IPS DF 4.7 (cell line): ENCODE data around the gene TMCC1.
"Not testable (repeated sequence)": the region's sequence is repeated elsewhere in the genome, so short reads cannot be mapped to it uniquely, and the experiment has no call there.

ENCODE experiments used
- DNase-seq: peaks from one replicate; pipeline ENCODE4 v3.0.0-alpha.2; 2013; ENCODE audit warnings: low spot score; ENCODE audit errors: extremely low read depth

TMCC1 gene

DNA sequence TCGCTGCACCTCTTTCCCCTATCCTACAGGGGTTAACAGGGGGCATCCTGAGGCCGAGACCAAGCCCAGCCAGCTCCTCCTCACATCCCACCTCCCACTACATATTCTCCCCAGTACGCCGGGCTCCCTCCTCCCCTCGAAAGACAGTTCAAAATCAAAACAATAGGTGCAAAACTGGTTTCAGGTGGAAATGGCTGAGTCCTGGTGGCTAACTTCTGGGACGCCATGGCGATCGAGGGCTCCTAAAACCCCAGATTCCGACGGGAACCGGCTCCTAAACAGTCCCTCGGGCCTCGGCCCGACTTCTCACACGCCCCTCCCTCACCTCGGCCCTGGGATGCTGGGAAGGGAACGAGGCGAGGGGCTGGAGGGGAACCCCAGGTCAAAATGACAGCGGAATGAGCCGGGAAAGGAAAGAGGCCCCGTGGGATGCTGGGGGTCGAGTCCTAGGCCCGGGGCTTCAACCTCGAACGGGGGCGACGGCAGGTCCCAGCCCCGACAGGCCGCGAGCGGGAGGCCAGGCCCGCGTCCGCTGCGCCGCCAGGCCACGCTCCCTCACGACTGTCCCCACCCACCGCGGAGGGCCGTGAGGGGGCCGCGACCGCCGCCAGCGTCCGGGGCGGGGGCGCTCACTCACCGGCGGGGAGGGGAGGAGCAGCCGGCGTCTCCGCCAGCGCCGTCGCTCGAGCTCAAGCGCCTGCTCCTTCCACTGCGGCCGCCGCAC is 492 bp downstream of the TMCC1 start:
- DNase-seq: no peak

DNA sequence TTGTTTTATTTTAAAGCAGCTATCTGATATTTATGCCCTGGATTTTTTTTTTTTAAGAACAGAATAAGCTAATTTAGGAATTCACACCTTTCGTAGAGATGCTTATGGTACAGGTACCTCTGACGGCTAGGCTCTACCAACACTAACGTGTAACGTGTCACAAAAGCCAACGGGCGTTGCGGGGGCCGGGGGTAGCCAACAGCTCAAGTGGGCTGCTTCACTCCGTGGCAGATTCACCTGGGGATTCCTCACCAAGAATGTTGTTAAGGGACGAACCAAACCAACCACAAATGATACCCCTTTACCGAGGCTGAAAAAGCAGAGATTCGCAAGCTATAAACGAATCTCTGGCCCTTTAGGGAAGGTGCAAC is 1.0 kb downstream of the TMCC1 start:
- DNase-seq: no peak

DNA sequence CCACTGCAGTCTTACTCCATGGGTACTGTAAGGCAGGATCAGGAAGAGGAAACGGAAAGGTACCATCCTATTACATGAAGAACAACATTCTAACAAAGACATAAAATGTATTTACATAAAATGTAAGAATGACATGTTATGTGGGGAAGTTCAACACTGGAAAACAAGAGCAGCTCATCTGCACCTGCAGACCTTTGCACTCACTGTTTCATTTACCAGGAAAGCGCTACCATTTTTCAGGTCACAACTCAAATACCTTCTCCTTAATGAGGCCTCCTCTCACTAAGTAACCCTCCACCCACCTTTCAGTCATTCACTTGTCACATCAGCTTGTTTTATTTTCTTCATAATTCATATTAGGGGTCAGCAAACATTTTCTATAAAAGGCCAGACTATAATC is 2.6 kb downstream of the TMCC1 start:
- no peak for DNase-seq

DNA sequence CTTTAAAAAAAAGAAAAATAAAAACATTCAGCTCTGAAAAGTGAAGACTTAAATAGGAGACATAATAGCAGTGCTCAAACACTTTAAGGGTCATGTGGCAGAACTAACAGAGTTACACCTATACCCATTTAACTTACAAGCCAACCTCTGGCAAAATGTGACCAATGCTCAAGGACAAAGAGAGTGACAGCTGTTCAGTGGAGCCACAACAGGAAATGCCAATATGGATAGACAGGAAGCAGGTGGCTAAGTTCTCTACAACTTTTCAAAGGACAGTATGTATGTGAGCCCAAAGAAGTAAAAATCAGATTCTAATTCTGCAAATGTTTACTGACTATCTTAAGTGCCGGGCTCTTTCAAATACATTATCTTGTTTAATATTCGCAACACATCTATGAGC is 3.4 kb downstream of the TMCC1 start:
- no peak for DNase-seq

DNA sequence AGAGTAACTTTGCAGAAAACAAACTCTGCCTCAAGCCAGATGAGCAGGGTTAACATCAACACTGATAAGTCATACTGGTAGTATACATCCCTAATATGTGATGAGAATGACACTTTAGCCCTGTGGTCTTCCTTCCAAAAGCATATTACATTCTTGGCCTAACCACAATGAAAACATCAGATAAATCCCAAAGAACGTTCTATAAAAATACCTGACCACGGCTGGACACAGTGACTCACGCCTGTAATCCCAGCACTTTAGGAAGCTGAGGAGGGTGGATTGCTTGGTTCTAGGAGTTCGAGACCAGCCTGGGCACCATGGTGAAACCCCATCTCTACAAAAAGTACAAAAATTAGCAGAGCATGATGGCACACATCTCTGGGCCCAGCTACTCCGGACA is 4.7 kb downstream of the TMCC1 start:
- DNase-seq: no peak

DNA sequence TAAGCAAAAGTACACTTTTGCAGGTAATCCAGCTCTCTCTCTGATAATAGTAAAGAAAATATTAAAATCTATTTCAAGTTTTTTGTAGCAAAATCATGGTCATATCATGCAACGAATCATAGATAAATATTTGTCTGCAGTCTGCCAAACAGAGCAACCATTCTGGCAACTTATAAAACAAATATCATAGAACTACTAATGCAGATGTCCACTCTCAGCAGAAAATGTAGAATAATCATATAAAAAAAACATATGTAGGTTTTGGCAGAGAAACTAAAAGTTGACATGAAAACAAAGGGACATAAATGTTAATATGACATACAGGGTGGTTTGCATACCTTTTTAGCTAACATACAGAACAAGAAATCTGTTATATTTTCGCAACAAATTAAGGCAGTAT is 12.2 kb downstream of the TMCC1 start:
- no peak for DNase-seq

DNA sequence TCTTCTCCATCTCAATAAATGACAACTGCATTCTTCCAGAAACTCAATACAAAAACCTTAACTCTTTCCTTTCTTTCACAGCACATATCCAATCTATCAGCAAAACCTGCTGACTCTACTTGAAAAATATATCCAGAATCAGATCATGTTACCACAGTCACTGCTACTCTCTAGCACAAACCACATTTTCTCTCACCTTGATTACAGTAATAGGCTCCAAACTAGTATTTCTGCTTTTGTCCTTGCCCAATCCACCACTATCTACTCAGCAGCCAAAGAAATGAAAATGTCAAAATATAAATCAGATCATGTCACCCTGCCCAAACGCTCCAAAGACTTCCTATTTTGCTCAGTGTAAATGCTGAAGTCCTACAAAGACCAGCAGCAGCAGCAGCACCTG is 15.2 kb downstream of the TMCC1 start:
- no peak for DNase-seq

DNA sequence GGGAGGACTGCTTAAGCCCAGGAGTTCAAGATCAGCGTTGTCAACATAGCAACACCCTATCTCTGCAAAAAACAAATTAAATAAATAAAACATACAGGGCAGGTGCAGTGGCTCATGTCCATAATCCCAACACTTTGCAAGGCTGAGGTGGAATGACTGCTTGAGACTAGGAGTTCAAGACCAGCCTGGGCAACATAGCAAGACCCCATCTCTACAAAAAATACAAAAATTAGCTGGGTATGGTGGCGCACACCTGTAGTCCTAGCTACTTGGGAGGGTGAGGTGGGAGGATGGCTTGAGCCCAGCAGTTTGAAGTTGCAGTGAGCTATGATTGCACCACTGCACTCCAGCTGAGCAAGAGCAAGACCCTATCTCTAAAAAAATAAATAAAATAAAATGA is 19.0 kb downstream of the TMCC1 start:
- not testable (repeated sequence) for DNase-seq

DNA sequence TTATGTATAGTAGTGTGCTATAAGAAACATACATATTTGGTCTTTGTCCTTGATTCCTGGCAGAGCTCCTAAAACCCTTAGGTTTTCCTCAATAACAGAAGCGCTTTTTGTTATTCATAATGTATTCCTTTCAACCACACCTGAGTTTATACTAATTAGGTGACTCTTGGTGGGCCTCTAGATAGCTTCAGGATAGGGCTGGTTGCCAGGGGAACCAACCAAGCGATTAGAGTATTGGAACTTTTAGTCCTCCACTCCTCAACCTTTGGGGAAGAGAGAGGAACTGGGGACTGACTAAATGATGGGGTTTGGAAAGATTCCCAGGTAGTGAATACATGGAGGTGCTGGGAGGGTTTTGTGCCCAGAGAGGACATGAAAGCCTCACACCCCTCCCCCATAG is 24.6 kb downstream of the TMCC1 start:
- no peak for DNase-seq

DNA sequence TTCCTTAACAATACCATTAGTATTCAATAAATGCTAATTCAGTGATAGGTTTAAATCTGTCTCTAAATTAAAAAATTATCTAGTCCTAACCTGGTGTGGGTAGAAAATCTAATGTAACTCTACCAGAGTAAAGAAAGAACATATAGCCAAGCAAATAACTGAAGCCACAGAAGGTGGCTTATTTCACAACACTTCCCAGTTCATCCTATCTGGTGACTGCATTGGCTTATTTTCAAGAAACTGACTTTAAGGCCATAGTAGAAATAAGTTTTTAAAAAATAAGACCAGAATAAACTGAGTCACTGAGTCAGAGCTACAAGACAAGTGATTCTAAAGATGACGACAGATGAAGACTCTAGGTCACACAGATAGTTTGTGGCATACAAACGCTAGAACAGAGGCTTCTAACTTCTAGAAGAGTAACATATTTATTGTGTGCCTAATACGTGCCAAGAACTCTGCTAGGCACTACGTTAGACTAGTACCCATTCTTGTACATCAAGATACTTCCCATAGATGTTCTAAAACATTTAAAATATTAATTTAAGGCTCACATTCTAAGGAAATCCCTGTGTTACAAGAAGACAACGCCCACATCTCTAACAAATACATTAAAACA is 25.9 kb downstream of the TMCC1 start:
- no peak for DNase-seq

DNA sequence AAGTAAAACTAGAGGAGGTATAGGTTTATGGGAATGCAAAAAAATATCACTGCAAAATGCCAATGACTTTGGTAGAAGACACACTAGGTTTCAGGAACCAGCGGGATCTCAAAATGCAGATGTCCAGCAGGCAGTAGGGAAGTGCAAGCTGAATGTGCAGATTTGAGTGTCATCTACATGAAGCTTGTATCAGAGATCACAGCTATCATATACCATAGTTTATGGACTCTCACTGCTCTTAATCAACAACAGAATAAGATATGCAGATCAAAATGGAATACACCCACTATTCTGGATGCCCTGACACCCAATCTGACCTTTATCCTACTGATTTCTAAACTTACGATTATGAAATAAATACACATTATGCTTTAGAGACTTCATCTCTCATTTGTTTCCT is 27.7 kb downstream of the TMCC1 start:
- no peak for DNase-seq

DNA sequence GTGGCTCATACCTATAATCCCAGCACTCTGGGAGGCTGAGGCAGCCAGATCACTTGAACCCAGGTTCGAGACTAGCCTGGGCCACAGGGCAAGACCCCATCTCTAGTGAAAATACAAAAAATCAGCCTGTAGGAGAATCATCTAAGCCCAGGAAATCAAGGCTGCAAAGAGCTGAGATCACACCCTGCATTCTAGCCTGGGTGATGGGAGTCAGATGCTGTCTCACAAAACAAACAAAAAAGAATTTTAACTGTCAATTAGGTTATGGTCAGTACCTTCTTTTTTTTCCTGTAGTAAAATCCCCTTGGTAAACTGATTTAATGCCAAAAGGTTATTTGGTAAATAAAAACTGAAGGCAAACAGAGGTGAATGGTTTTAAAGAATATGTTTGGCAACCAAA is 29.0 kb downstream of the TMCC1 start:
- no peak for DNase-seq

DNA sequence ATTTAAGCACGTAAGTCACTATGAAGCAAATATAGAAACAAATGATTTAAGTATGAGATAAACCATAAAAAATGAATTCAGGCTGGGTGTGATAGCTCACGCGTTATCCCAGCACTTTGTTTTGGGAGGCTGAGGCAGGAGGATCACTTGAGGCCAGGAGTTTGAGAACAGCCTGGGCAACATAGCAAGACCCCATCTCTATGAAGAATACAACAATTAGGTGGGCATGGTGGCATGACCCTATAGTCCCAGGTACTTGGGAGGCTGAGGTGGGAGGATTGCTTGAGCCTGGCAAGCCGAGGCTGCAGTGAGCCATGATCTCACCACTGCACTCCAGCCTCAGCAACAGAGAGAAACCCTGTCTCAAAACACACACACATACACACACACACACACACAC is 34.2 kb downstream of the TMCC1 start:
- DNase-seq: no peak

DNA sequence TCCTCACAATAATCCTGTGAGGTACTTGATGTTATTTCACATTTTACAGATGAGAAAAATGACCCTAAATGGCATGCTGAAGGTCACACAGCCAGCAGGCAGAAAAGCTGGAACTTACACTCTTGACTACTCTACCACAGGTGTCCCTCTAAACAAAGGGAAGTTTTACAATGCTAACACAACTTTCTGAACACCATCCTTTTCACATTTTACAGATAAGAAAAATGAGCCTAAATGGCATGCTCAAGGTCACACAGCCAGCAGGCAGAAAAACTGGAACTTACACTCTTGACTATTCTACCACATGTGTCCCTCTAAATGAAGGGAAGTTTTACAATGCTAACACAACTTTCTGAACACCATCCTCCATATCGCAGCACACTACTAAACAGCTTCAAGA is 35.6 kb downstream of the TMCC1 start:
- DNase-seq: no peak

DNA sequence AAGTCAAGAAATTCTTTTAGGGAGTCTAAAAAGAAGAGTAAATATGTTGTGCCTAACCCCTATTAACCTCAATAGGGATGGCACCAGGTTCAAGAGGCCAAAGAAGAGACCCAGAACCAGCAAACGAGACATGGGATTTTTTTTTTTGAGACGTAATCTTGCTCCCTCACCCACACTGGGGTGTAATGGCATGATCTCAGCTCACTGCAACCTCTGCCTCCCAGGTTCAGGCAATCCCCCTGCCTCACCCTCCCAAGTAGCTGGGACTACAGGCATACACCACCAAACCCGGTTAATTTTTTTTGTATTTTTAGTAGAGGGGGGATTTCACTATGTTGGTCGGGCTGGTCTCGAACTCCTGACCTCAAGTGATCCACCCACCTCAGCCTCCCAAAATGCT is 36.7 kb downstream of the TMCC1 start:
- not testable (repeated sequence) for DNase-seq

DNA sequence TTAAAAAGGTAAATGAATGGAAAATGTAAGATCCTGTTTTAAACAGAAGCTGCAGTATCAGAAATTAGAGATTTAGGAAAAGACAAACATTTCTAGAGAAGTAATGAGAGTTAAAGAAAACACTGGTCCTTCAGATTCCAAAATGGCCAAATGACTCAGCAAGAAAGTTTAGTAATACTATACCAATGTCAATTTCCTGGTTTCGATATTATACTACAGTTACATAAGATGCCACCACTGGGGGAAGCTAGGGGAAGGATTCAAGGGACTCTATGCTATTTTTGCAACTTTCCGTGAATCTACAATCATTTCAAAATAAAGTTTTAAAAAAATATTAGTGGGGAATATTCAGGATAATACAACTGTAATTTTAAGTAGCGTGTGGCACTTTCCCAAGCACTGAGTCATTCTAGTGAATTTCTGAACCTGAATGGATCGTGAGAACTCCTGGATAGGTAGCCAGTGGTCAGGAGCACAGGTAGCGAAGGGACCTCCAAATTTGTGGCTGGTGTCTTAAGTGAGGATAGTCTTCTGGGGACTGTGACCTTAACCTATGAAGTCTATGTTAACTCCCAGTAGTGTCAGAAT is 37.6 kb downstream of the TMCC1 start:
- DNase-seq: no peak

DNA sequence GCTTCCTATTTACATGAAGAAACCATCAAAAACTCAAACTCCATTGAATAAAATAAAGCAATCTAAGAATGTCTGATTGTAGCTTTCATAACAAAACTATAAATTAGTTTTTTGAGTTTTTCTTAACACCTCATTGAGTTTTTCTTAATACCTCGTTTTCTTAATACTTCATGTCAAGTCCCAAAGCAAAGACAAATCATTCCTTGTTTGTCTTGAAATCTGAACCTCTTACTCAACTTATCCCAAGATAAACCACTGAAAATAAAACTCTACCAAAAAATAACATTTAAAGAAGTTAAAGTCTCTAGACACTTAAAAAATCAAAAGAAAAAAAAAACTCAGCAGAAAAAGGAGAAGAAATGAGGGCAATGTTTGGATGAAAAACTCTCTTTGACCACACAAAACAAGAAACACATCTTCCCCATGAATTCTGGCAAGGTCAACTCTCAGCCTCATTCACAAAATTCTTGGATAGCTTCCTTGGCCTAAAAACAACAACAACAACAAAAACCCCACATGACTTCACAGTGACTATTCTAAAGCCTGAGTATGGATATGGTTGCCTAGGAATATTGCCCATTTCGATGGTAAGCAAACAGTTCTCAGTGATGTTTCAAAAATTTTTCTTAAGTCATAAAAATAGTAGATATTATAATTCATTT is 38.2 kb downstream of the TMCC1 start:
- no peak for DNase-seq

DNA sequence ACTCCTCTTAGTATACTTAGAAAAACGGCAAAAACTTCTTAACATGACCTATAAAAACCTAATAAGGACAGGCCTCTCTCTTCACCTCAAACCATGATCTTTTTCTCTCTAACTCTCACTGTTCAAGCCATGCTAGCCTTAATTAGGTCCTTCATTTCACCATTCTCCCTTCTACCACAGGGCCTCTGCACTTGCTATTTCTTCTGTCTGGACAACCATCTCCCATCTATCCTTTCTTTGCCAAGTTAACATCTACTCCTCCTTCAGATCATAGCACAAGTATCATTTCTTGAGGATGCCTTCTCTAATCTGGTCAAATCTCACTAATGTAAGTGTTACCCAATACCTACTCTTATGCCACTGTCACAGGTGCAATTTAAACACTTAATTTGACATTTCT is 39.1 kb downstream of the TMCC1 start:
- DNase-seq: no peak

DNA sequence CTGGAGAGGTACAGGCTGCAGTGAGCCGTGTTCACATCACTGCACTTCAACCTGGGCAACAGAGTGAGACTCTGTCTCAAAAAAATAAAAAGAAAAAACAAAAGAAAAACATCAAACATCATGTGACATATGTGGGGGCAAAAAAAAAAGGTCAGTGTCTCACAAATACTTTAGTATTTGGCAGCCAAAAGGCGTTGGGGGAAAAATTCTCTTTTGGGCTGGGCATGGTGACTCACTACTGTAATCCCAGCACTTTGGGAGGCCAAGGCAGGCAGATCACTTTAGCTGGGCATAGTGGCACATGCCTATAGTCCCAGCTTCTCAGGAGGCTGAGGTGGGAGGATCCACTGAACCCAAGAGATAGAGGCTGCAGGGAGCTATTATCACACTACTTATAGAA is 47.6 kb downstream of the TMCC1 start:
- no peak for DNase-seq

DNA sequence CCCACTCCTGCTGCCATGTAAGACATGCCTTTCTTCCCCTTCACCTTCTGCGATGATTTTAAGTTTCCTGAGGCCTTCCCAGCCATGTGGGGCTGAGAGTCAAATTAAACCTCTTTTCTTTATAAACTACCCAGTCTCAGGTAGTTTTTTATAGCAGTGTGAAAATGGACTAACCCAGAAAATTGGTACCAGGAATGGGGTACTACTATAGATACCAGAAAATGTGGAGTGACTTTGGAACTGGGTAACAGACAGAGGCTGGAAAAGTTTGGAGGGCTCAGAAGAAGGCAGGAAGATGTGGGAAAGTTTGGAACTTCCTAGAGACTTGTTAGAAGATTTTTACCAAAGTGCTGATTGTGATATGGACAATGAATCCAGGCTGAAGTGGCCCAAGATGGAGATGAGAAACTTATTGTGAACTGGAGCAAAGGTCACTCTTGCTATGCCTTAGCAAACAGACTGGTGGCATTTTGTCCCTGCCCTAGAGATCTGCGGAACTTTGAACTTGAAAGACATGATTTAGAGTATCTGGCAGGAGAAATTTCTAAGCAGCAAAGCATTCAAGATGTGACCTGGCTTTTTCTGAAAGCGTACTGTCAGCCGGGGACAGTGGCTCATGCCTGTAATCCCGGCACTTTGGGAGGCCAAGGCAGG is 52.7 kb downstream of the TMCC1 start:
- no peak for DNase-seq

DNA sequence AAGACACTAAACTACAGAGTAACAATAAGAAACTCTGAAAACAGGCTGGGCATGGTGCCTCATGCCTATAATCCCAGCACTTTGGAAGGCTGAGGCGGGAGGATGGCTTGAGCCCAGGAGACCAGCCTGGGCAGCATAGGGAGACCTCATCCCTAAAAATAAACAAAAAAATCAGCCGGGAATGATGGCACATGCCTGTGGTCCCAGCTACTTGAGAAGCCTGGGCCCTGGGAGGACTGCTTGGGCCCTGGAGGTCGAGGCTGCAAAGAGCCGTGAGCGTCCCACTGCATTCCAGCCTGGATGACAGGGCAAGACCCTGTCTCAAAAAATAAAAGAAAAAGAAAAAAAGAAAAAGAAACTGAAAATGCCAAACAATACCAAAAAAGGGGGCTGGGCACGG is 55.4 kb downstream of the TMCC1 start:
- no peak for DNase-seq

DNA sequence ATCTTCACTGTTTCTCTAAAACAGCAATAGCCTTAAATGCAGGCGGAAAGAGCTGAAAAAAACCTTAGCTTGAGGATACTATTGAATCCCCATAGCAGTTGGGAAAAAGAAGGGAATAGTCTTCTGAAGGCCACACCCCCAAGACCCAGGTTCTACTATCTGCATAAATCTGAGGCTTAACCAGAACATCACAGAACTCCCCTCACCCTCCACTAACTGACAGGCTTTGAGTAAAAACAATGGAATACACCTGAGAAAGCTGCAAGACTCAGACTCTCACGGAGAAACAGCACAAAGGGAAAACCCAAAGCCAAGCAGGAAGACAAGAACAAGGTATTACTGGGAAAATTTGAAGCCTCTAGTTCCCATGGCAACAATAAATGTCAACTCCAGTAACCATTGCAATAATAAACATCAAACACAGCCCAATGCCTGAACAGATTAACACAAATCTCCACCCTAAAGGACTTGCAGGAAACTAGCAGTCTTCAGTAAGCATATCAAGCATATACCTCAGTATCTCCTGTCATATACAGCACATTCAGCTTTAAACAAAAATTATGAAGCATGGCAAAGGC is 56.4 kb downstream of the TMCC1 start:
- no peak for DNase-seq
